Erythroblast (primary cell): ENCODE data around the gene DDAH2.

Experiments
- DNase-seq, 2 experiments: peaks; one replicate each; lab custom pipeline; 2025; lab: John Stamatoyannopoulos, UW
- GATA1 ChIP-seq: IDR thresholded peaks from 2 replicates; pipeline ENCODE4 v1.6.1; 2011; ENCODE audit warnings: low read depth, mild to moderate bottlenecking, control low read depth, low read length, moderate library complexity
- POLR2A ChIP-seq: IDR thresholded peaks from 2 replicates; pipeline ENCODE4 v1.6.1; 2011; ENCODE audit warnings: mild to moderate bottlenecking, low read length

Gene DDAH2

DNA sequence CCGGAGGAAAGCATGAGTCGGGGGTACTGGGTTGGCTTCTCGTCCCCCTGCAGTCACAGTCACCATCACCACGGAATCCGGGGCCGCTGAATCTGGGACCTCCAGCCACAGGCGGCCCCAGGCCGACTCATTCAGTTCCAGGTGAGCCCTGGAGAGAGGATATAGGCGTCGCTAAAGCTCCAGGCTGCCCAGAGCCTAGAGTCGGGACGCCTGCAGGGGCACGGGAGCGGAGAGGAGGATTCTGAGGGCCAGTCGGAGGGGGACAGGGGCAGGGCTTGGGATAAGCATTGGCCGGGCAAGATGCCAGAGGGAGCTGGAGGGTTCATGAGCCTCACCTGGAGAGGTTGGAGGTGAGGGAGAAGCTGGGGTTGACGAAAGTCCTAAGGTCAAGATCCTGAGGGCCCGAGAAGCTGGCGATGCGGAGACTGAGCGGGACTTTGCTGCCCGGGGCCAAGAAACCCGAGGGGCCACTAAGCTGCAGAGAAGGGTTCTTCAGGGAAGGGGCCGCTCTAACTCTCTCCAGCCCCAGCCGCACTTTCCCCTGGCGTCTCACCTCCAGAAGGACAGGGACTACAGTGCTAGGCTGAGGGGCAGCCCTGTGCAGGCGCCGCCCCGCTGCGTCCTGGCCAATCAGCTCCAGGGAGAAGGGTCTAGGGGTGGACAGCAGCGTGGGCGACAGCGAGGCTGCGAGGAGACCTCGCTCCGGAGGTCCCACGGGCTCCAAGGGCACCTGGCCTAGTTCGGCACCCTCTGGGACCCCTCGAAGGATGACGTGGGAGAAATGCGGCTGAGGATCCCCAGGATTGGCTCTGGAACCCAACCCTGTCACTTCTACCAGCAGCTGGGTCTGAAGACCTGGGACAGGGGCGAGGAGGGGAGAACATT lies 37.1 kb upstream of the DDAH2 start:
- no peak for DNase-seq
- no peak for TF ChIP-seq GATA1

DNA sequence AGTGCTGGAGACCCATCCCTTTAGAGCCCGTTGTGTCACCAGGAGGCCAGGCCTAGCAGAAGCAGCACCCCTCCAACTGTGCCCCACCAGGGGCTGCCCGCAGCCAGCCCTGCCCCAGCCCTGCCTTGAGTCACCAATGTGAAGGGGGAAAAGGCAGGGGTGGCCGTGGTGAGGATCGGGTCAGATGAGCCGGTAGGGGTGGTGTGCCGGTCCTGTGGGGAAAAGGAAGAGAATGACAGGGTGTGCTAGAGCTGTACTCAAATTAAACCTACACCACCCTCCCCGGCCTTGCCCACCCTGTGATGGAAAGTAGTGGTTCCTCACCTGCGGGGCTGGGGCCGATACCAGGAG lies 36.4 kb upstream of the DDAH2 start:
- TF ChIP-seq POLR2A: no peak
- no peak for TF ChIP-seq GATA1
- DNase-seq: no peak

DNA sequence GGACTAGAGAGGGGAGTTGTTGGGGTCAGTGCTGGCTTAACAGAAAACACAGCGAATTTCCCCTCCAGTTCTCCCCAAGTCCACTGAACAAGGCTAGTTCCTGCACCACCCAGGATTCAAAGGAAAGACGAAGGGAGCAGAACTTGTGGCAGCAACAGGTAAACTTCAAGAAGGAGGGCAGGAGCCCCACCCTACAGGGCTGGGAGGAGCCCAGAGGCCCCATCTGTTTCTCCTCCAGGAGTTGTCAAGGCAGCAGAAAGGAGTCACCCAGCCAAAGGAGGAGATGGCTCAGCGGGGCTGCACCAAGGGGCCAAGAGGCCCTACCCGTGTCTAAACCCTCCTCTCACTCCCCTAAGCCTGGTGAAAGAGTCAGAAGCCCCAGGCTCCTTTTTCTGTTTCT lies 35.1 kb upstream of the DDAH2 start:
- TF ChIP-seq POLR2A: no peak
- TF ChIP-seq GATA1: no peak
- no peak for DNase-seq

GRCh38 chr6:31763619-31763940 lies 34.5 kb upstream of the DDAH2 start:
- TF ChIP-seq POLR2A (no peak), GATA1 (no peak)
- DNase-seq: no peak

DNA sequence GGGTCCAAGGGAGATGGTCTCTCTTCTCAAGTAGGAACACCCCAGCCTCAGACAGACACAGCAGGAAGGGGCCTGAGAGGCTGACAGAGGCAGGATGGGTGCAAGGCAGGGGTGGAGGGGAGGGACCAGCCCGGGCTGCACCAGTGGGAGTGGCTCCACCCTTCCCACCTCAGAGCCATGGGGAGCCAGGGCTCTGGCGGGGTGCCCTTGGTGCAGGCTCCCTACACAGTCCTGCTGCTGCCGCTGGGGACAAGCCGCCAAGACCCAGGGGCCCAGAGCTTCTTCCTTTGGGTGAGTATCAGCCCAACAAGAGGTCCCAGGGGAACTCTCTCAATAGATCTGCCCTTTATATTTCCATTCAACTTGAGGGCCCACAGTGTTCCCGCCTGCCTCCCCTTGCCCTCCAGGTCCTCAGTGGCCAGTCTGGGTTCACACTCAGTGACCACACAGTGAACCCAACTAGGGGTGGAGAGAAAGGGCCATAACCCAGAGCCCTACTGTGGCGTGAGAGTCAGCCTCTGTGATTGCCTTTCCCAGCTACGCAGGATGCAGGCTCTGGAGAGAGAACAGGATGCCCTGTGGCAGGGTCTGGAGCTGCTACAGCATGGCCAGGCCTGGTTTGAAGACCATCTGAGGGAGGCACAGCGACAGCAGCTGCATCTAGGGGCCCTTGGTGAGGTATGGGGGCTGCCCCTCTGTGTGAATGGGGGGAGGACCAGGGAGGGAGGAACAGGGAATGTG lies 33.9 kb upstream of the DDAH2 start:
- DNase-seq: no peak
- TF ChIP-seq POLR2A (no peak), GATA1 (no peak)

DNA sequence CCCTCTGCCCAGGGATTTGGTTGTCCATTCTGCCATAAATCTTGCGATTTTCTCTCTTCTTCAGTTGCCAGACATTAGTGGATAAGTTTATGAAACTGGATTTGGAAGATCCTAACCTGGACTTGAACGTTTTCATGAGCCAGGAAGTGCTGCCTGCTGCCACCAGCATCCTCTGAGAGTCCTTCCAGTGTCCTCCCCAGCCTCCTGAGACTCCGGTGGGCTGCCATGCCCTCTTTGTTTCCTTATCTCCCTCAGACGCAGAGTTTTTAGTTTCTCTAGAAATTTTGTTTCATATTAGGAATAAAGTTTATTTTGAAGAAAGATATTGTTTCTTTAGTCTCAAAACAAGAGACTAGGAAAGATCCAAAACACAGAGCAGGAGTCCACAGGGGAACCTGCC lies 33.3 kb upstream of the DDAH2 start, which contains the start of gene SAPCD1:
TSS of gene SAPCD1 (plus strand) at position 301 of the 400 bp plus-strand sequence. CDS start 399 bp downstream, outside the sequence.
- TF ChIP-seq POLR2A: no peak
- no peak for DNase-seq

- DNase-seq: no peak
- TF ChIP-seq POLR2A: no peak
- no peak for TF ChIP-seq GATA1
These were observed 32.2 kb upstream of the DDAH2 start for GRCh38 chr6:31761343-31761742.

DNA sequence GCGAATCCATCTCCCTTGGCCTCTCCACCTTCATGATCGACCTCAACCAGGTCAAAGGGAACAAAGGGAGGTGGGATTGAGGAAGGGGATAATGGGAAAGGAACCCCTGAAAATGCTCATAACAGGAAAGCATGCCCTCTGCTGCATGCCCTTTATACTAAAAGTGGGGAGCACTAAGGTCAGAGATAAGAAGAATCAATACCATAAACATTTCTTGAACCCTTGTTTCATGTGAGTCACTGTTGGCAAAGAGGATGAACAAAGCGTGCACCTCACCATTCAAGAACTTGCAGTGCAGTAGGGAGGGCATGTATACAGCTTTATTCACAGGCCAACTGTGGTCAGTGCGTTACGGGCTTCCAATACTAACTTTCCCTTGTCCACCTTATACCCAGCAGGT lies 31.7 kb upstream of the DDAH2 start:
- TF ChIP-seq GATA1 (no peak), POLR2A (no peak)
- DNase-seq: no peak

GRCh38 chr6:31758281-31758680 lies 29.2 kb upstream of the DDAH2 start:
- TF ChIP-seq GATA1 (no peak), POLR2A (no peak)
- DNase-seq: no peak

- TF ChIP-seq POLR2A (no peak), GATA1 (no peak)
- DNase-seq: no peak
These were observed 23.7 kb upstream of the DDAH2 start for GRCh38 chr6:31752739-31753319.

DNA sequence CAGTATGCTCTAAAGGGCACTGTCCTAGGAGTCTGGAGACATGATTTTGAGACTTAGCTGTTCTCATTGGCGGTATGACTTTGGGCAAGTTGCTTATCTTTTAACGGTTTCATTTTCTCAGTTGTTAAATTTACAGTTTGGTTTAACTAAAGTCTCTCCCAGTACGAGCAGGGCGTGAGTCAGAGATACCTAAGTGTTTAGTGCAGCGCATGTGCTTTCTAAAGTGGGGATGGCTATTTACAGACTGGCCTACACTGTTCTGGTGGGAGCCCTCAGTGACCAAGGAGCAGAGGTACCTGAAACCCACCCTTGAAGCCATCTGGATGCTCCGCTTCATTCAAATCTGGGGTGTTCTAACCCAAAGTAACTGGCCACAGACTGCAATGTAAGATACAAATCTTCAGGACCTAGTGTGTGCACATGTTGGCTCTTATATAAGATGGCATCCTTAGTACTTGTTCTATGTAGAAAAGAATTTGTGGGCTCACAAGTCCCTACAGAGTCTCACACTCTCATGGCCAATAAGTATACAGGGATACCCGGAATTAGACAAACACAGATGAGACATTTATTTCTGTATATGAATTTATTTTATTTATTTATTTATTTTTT lies 21.4 kb upstream of the DDAH2 start:
- no peak for DNase-seq
- no peak for TF ChIP-seq GATA1
- no peak for TF ChIP-seq POLR2A

GRCh38 chr6:31749301-31750036 lies 20.4 kb upstream of the DDAH2 start:
- no peak for DNase-seq
- no peak for TF ChIP-seq GATA1

- DNase-seq: no peak
These were observed 15.3 kb upstream of the DDAH2 start for GRCh38 chr6:31744422-31744821.

More at GRCh38 chr6:31744422-31744821, 15.3 kb upstream of the DDAH2 start:
- TF ChIP-seq GATA1 (no peak), POLR2A (no peak)
